NOMO-1 treated with DMSO at 0.1 percent for 48 hours (cell line): ENCODE results near the gene DGKB.

Experiments
- DNase-seq: peaks from one replicate; lab custom pipeline; 2025; ENCODE audit not compliant: unreplicated experiment; lab: John Stamatoyannopoulos, UW

DGKB gene

DNA sequence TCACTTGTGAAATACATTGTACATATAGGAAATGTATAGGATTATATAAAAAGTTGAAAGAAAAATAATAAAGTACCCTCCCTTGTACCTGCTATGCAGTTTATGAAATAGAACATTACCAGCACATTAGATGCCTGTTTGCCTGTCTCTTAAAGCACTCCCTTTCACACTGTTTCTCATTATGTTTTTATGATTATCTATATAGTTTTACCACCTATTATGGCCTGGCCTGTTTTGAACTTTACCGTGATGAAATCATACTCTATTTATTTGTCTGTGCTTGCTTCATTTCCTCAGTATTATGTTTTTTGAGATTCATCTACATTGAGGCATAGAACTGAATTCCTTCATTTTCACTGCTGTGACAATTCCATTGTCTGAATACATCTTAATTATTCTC lies 41.1 kb downstream of the DGKB start:
- DNase-seq: no peak

DNA sequence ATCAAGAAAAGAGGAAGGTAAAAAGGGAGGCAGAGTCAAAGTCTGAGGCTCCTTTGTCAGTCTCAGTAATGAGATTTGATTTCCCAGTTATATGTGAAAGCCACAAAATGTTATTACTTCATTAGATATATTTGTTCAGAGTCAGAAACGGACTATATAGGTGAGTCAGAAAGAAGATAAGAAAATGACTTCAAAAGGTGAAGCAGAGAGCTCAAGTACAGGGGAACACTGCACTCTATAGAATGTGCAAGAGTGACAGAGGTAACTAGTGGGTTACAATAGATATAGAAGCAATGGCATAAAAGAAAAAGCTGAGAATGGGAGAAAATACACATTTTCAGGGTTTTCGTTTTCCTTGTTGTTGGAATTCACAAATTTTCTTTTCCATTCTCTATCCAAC lies 43.3 kb downstream of the DGKB start:
- DNase-seq: no peak

DNA sequence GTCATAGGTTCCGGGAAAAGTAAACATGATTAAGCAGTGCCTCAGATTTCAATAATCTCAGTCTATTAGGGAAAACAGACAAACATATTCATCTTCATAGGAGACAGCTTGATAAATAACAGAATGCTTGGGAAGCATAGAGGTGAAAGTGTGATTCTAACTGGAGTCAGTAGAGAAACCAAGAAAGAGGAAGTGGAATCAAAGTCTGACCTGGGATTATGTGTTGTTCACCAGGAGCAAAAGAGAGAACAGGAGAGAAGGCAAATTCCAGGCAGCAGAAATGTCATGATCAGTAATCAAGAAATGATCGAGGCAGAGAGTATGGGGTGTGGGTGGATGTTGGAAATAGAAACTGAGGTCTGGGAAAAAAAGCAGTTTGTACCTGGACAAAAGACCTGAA lies 43.7 kb downstream of the DGKB start:
- peak; percentile 20 for DNase-seq

DNA sequence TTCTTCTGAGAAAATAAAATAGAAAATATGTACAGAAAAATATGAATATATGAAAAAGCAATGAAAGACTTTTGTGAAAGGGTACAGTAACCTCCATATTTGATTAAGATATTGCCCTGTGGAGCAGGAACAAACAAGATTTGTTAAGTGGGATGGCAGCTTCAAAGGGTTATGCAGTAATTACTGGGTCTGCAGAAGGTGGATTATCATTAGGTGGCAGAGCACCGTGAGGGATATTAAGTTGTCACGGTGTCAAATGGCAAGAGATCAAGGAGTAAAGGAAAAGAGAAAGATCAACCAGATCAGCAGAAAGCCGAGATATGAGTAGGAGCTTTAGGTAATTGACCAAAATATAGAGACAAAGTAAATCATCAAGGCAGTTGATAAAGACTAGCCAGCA lies 44.1 kb downstream of the DGKB start:
- DNase-seq: no peak

DNA sequence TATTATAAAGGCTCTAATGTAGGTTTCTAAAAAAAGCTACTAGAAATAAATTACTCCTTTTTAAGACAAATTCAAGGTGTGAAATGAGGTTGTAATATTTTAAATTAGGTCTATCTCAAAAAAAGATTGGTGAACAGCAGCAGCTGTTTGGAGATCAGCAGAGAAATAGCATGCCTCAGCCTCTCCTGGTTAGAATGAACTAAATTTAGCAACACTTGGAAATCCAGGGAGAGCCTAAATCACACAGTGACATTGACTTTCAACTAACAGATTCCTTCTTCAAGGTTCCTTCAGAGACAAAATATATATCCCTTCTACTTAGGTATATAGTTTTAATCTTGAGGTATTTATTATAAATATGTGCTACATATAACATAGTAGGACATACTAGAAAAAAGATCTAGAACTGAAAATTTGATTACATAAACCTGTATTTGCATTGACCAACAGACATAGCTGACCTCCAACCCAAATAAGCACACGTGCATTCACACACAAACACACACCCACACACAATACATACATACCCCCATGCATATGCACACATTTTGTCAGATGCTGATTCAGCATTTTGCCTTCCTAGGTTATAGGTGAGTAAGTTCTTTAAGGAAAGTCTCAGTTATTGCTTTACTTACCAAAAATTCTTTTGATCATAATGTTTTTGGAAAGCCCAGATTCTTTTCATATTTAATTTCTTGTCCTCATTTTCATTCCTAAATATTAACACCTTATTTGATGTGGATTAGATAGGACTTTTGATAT lies 47.3 kb downstream of the DGKB start:
- no peak for DNase-seq

DNA sequence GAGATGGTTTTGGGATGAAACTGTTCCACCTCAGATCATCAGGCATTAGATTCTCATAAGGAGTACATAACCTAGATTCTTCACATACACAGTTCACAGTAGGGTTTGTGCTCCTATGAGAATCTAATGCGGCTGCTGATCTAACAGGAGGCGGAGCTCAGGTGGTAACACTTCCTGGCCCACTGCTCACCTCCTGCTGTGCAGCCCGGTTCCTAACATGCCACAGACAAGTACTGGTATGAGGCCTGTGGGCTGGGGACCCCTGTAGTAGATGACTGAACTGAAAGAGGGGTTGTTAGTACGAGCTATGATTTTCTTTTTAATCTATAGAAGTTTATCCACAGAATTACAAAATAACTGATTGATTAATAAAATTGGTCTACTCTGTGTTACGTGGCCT lies 48.1 kb downstream of the DGKB start:
- no peak for DNase-seq

DNA sequence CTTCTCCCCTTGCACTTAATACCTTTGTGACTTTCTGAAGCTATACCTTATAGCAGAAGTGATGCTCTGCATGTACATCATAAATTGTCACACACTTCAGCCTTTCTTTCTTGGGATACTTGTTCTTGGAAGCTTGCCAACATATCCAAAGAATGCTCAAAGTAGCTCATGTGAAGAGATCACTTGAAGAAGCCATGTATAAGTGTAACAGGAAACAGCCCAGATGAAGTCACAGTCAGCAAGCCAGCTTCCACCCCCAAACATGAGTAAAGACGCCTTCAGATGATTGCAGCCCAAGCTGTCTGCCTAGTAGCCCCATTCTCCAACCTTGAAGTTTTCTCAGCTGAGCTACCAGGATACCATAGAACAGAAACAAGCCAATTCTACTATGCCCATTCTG lies 50.9 kb downstream of the DGKB start:
- DNase-seq: no peak

DNA sequence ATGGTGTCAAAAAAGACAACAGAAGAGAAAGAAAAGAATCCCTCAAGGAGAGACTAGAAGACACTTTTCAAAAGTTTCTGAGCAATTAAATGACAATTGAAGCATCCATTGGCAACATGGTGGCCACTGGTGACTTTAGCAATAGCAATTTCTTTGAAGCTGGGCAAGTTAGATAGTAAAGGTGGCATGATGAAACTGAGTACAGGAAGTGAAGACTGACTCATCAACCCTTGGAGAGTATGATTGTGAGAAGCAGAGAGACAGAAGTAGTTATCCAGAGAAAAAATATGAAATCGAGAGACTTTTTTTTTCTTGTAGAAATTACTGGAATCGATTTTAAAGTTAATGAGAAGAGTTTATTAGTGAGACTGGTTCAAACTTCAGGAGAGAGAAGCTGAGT lies 52.5 kb downstream of the DGKB start:
- peak; percentile 39 for DNase-seq

DNA sequence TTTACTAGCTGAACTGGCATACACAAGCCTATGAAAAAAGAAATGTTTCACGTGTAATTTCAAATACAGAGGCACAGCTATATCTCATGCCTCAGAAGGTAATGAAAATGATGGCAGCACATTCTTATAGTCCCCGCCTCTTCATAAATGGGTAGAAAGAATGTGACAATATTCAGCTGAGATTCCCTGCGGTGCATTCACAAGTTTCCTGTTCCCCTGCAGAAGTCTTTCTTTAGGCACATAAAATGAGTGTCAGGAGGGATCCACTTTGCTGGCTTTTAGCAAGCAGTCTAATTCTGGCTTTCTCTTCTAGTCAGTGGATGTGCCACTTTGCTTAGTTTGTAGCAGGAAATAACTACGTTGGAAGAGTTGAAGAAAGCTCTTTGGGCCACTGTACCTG lies 56.1 kb downstream of the DGKB start:
- no peak for DNase-seq

DNA sequence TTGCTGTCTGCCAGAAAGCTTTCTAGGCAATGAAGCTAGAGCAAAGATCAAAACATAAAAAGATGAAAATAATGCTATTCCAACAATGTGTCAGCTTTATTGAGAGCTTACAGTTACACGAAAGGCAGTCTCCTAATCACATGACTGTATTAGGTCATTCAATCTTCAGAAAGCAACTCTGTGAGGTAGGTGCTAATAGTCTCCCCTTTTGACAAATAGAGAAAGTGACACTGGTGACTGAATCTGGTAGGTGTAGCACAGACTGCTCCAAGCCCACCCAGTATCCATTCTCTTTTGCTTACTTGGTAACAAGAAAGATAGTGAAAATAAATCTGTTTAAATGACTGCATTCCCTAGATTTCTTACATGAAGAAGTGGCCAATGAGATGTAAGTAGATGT lies 58.8 kb downstream of the DGKB start:
- DNase-seq: no peak

DNA sequence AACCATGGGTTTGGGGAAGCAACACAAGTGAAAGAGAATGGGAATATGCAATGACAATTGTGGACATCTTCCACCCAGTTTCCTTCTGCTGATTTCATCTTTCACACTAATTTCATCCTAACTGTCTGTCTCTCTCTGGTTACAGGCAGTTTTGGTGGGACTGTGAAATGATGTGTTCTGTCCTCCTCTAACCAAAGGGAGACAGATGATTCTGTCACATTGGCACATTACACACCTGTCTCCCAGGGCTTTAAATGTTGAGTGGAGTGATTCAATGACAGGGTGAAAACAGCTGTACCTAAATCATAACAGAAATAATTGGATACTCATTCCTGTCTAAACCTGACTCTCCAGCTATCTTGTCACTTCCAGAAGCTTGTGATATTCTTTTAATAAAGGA lies 60.0 kb downstream of the DGKB start:
- DNase-seq: no peak

DNA sequence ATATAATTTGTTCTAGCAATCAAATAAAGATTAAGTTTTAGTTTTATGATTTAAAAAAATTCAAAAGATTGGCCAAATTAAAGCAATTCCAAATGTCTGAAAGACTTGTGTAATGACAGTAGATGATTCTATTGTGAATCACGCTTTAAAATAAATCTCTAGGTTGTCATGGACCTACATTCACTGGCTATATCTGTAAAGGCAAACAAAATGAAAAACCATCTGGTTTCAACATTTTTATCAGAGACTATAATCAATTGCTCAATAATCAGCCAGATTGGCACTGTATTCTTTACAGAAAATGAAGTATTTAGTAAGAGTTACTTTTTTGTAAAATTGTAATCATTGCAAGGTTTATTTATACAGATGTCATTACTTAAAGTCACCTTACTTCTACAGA lies 60.7 kb downstream of the DGKB start:
- DNase-seq: no peak

DNA sequence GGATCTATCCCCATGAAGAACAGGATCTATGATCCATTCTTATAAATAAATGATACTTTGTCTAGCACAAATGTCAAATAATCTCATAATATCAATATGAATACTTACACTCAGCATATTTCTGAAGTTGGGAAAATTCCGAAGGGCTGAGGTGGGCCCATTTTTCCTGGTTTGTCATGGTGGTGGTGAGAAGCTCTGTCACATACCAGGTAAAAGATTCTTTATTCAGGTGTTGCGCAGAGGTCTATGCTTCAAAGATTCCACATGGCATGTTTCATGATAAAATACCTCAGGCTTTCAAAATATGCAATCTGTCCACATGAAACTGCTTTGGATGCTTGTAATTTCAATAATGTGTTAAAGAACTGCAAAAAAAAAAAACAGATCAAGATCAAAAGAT lies 61.5 kb downstream of the DGKB start:
- DNase-seq: no peak

DNA sequence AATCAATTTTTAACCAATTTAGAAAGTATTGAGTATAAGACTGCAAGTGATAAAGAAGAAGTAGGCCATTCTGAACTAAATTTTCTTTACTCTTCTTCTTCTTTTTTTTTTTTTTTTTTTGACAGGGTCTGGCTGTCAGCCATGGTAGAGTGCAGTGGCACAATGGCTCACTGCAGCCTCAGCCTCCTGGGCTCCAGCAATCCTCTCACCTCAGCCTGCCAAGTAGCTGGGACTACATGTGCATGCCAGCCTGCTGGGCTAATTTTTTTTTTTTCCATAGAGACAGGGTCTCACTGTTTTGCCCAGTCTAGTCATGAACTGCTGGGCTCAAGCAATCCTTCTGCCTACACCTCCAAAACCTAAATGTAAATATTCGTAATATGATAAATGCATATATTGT lies 63.2 kb downstream of the DGKB start:
- DNase-seq: no peak

DNA sequence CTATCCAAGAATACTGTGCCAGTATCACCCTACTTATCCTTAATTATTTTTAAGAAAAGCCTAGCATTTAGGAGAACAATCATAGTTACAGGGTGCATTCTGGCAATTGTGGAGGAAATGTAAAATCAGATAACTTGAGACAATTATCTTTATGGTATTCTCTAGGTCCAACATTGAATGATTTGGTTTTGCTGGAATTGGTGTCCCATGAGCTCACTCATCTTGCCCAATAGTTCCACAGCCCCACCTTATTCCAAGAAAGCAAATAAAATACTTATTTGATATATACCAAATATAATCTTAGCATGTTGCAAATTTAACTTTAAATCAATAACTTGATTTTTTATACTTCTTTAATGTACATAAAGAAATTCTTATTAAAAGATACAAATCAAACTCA lies 65.3 kb downstream of the DGKB start:
- no peak for DNase-seq

DNA sequence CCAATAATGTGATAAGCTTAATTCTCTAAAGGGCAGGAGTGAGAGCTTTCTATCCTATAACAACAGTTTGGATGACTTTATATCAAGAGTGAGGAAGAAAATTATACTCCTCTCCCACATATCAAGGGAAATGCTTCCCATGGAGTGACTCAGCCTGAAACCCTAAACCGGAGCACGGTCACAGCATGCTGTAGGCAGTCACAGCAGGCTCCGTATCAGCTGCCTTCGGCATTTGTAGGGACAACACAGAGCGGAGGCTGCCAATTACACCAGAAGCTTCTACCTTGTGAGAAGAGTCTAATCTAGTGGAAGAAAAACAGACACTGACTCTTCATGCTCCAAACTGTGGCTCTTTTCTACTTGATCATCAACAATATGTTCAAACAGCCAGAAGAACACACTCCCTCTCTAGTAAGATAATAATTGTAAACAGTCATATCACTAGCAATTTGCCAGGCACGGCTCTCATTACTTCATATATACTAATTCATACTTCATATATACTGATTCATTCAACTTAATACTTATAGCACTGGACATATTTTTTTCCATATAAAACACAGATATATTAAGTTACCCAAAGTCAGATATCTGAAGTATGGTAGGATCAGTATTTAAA lies 65.9 kb downstream of the DGKB start:
- no peak for DNase-seq

DNA sequence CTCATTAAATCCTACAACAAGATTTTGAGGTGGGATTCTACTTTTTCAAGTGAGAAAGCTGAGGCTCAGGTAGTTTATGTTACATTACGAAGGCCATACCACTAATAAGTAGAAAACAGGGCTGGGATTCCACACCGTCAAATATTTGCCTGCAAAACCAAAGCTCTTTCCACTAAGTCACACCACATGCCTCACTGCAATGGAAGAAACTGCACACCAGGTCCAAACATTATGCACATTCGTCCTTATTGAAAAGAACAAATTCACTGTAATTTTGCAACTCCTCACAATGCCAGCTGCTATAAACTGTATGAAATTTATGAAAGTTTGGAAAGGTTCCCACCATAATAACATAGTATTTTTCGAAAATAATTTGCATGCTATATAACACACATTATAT lies 66.5 kb downstream of the DGKB start:
- no peak for DNase-seq

DNA sequence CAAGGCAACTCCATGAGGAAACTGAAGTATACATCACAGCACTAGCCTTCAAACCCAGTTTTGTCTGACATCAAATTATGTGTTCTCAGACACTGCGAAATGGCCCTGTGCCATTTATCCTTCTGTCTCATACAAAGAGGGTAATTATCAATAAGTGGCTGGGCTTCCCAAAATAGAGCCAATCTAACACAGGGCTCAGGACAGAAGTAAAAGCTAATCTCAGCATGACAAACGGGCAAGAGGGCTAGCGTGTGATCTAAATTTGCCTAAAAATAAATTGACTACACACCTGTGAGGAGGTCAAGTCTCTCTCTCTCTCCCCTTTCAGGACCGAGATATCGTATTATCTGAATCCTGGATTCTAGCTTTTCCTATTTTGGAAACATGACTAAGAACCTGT lies 67.2 kb downstream of the DGKB start:
- no peak for DNase-seq

DNA sequence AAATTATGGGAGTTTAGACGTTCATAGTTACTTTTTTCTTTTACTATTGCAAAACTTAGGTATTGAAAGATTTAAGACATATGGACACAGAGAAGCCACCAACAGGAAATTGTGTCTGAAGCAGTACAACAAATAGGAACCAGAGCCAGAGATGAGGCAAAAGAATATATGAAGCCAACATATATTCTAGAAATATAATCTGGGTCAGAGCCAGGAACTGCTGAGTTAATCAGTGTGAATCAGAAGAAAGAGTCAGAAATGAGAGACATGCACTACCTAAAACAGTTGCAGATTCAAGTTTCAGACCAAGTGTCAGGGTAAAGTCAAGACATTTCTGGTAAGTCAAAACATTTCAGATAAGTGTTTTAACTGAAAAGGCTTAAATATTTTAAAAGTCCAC lies 67.7 kb downstream of the DGKB start:
- no peak for DNase-seq

DNA sequence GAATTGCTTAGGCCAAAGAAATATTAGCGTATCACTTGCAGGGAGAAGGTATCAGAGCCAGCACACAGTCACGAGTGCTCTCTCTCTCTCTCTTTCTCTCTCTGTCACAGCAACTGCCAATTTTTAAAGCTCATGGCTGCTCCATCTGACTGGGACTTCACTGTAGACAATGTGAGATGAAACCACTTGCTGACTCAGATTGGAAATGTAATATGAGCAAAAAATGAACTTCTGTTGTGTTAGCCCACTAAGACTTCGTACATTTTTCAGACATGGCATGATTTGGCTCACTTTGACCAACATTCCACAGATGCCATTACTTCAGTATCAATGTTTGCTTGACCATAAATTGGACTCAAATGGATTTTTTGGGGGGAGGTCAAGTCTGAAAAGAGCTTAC lies 68.1 kb downstream of the DGKB start:
- DNase-seq: no peak

DNA sequence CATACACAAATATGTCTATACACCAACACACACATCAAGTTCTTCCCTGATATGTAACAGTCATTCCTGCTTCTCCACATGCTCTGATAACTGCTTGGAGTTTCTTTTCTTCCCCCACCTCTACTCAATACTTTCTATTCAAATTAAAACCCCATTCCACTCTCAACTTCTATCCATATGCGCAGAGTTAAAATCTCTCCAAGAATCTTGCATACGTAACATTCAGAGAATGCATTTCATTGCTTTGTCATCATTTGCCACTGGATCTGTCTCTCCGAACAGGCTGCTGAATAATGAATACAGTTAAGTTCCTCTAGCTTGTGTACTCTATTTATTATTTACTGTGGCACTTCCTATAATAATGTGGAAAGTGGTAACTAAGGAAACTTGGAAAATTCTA lies 68.8 kb downstream of the DGKB start:
- DNase-seq: no peak

DNA sequence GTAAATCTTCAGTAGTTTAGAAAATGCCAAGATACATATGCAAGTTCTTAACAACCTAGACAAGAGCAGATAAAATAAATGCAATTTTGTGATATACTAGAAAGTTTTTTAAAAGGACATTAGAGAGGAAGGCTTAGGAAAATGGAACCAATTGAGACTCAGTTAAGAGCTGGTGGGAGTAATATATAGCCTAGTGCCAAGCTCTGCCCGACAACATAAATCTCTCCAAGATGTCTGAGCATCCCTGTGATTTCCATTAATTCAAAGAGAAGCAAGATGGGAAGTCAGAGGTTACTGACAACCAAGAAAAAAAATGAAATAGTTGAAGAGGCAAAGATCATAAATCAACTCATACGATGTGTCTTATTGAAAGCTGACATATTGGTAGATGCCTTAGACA lies 74.5 kb downstream of the DGKB start:
- DNase-seq: no peak

DNA sequence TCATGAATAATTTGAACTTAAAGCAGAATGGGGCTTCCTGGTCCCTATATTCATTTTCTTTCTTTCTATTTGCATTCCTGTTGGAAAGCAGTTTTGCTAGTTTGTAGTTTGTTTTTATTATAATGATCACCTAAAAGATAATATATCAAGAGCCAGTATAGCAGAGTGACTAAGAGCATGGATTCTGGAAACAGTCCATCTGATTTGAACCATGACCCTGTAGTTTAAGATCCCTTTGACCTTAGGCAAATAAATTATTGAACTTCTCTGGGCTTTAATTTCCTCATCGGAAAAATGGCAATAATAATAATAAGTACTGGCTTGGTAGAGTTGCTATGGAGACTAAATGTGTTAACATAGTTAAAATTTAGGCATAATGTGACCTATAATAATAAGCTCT lies 76.1 kb downstream of the DGKB start:
- DNase-seq: no peak
